H9 (cell line): ENCODE data around the gene MYL3. TPM values are rescaled to one million over a fixed set of nuclear protein-coding genes. Genes with fewer than 3 reads are reported as not detected.

Experiments used
- DNase-seq: peaks from one replicate; pipeline ENCODE4 v3.0.0-alpha.2; 2017
- H2AFZ ChIP-seq: one replicate; pipeline ENCODE4 v1.6.1; 2013; ENCODE audit warnings: mild to moderate bottlenecking, low read length, control low read depth, moderate library complexity
- H2AK5ac ChIP-seq: 2 replicates; pipeline ENCODE4 v1.6.1; 2013; ENCODE audit warnings: low read length, control low read depth, mixed read lengths; ENCODE audit not compliant: insufficient read length
- H2BK120ac ChIP-seq: one replicate; pipeline ENCODE4 v1.6.1; 2013; ENCODE audit warnings: low read depth, mild to moderate bottlenecking, low read length, control low read depth, inconsistent platforms; ENCODE audit not compliant: poor library complexity, severe bottlenecking
- H2BK12ac ChIP-seq: 2 replicates; pipeline ENCODE4 v1.6.1; 2013; ENCODE audit warnings: low read length, control low read depth, mixed read lengths, low read depth; ENCODE audit not compliant: insufficient read length
- H2BK15ac ChIP-seq: 2 replicates; pipeline ENCODE4 v1.6.1; 2013; ENCODE audit warnings: low read depth, low read length, control low read depth
- H2BK20ac ChIP-seq: one replicate; pipeline ENCODE4 v1.6.1; 2013; ENCODE audit warnings: low read depth, mild to moderate bottlenecking, low read length, control low read depth, inconsistent platforms; ENCODE audit not compliant: poor library complexity, severe bottlenecking
- H2BK5ac ChIP-seq: 2 replicates; pipeline ENCODE4 v1.6.1; 2013; ENCODE audit warnings: low read length, control low read depth, mixed read lengths; ENCODE audit not compliant: insufficient read length
- H3K14ac ChIP-seq: 2 replicates; pipeline ENCODE4 v1.6.1; 2013; ENCODE audit warnings: low read length, control low read depth; ENCODE audit not compliant: insufficient read depth
- H3K18ac ChIP-seq: 2 replicates; pipeline ENCODE4 v1.6.1; 2013; ENCODE audit warnings: low read depth, mild to moderate bottlenecking, mixed read lengths, low read length, control low read depth; ENCODE audit not compliant: insufficient read length
- H3K23ac ChIP-seq: 2 replicates; pipeline ENCODE4 v1.6.1; 2013; ENCODE audit warnings: low read length, control low read depth, mixed read lengths, low read depth; ENCODE audit not compliant: insufficient read length
- H3K23me2 ChIP-seq: 2 replicates; pipeline ENCODE4 v1.6.1; 2013; ENCODE audit warnings: low read depth, mild to moderate bottlenecking, mixed read lengths, low read length, control low read depth; ENCODE audit not compliant: insufficient read length, poor library complexity, severe bottlenecking
- H3K27ac ChIP-seq: 2 replicates; pipeline ENCODE4 v1.5.1; 2013; ENCODE audit warnings: low read length, control low read depth, mixed read lengths, low read depth; ENCODE audit not compliant: insufficient read length
- H3K27me3 ChIP-seq: 2 replicates; pipeline ENCODE4 v1.6.1; 2013; ENCODE audit warnings: low read length, control low read depth, inconsistent platforms; ENCODE audit not compliant: insufficient read depth
- H3K4ac ChIP-seq: 2 replicates; pipeline ENCODE4 v1.6.1; 2013; ENCODE audit warnings: low read depth, mild to moderate bottlenecking, control low read depth, inconsistent platforms, low read length, moderate library complexity
- H3K4me1 ChIP-seq: 2 replicates; pipeline ENCODE4 v1.6.1; 2013; ENCODE audit warnings: low read length, control low read depth, inconsistent platforms; ENCODE audit not compliant: insufficient read depth
- H3K4me2 ChIP-seq: 2 replicates; pipeline ENCODE4 v1.6.1; 2013; ENCODE audit warnings: low read length, control low read depth, mixed read lengths; ENCODE audit not compliant: insufficient read length, insufficient read depth
- H3K56ac ChIP-seq: 2 replicates; pipeline ENCODE4 v1.6.1; 2013; ENCODE audit warnings: low read depth, mild to moderate bottlenecking, mixed read lengths, low read length, control low read depth; ENCODE audit not compliant: insufficient read length
- H3K79me1 ChIP-seq: 2 replicates; pipeline ENCODE4 v1.6.1; 2013; ENCODE audit warnings: low read depth, mild to moderate bottlenecking, moderate library complexity, low read length, control low read depth, inconsistent platforms; ENCODE audit not compliant: insufficient read depth, poor library complexity, severe bottlenecking
- H3K79me2 ChIP-seq: 2 replicates; pipeline ENCODE4 v1.6.1; 2013; ENCODE audit warnings: low read length, control low read depth, inconsistent platforms; ENCODE audit not compliant: insufficient read depth
- H3K9ac ChIP-seq: 2 replicates; pipeline ENCODE4 v1.6.1; 2013; ENCODE audit warnings: low read length, control low read depth, mixed read lengths; ENCODE audit not compliant: insufficient read length; ENCODE audit errors: extremely low read depth
- H3K9me3 ChIP-seq: one replicate; pipeline ENCODE4 v1.6.1; 2013; ENCODE audit warnings: low read depth, low read length, inconsistent platforms; ENCODE audit not compliant: control insufficient read depth
- H3T11ph ChIP-seq: one replicate; pipeline ENCODE4 v1.6.1; 2013; ENCODE audit warnings: mild to moderate bottlenecking, low read length, control low read depth, inconsistent platforms
- H4K20me1 ChIP-seq: one replicate; pipeline ENCODE4 v1.6.1; 2013; ENCODE audit not compliant: control insufficient read depth, insufficient read length, insufficient read depth
- H4K5ac ChIP-seq: 2 replicates; pipeline ENCODE4 v1.6.1; 2013; ENCODE audit warnings: low read depth, mild to moderate bottlenecking, mixed read lengths, low read length, control low read depth; ENCODE audit not compliant: insufficient read length
- H4K8ac ChIP-seq: replicated peaks from 2 replicates; pipeline ENCODE4 v1.6.1; 2013; ENCODE audit warnings: low read length, control low read depth, mixed read lengths, low read depth; ENCODE audit not compliant: insufficient read length
- H4K91ac ChIP-seq: 2 replicates; pipeline ENCODE4 v1.6.1; 2013; ENCODE audit warnings: low read depth, mild to moderate bottlenecking, moderate library complexity, mixed read lengths, low read length, control low read depth; ENCODE audit not compliant: insufficient read length
- H3K27ac Mint-ChIP-seq, 3 experiments: 2 replicates in 2 of 3; 3 replicates in 1 of 3; pipeline ENCODE4 v1.8.0; 2020 to 2021; ENCODE audit warnings: mixed read lengths in 3 of 3, mild to moderate bottlenecking in 1 of 3, moderate library complexity in 1 of 3
- H3K27me3 Mint-ChIP-seq: 2 replicates; pipeline ENCODE4 v1.8.0; 2021; ENCODE audit warnings: low read depth, mild to moderate bottlenecking, moderate library complexity, mixed read lengths
- H3K36me3 Mint-ChIP-seq, 3 experiments: 2 replicates in 2 of 3; 3 replicates in 1 of 3; pipeline ENCODE4 v1.8.0; 2020 to 2021; ENCODE audit warnings: low read depth in 3 of 3, mixed read lengths in 3 of 3; ENCODE audit not compliant: insufficient read depth in 1 of 3
- H3K4me1 Mint-ChIP-seq, 2 experiments: 2 replicates each; pipeline ENCODE4 v1.8.0; 2020; ENCODE audit warnings: mixed read lengths in 2 of 2
- H3K4me3 Mint-ChIP-seq, 2 experiments: 2 replicates in 1 of 2; 3 replicates in 1 of 2; pipeline ENCODE4 v1.8.0; 2020 to 2021; ENCODE audit warnings: mild to moderate bottlenecking in 2 of 2, mixed read lengths in 2 of 2, moderate library complexity in 1 of 2
- H3K9me3 Mint-ChIP-seq, 2 experiments: 2 replicates in 1 of 2; 3 replicates in 1 of 2; pipeline ENCODE4 v1.8.0; 2020; ENCODE audit warnings: mild to moderate bottlenecking in 2 of 2, mixed read lengths in 2 of 2, moderate library complexity in 1 of 2
- WGBS: extraction: QIAGEN DNeasy Blood & Tissue Kit; methylation state at CpG from one replicate; pipeline ENCODE4 v1.1.7; 2013; ENCODE audit warnings: missing lambda C conversion rate, low lambda C conversion rate, mixed read lengths; ENCODE audit not compliant: insufficient read length; ENCODE audit errors: extremely low coverage; 5-methylcytosine and 5-hydroxymethylcytosine counted together
- total RNA-seq: library from RNA; stranded (reverse); gene quantifications from 2 replicates; pipeline ENCODE4 v1.2.1, GENCODE V29; 2021
- TF ChIP-seq, protein P1 (sequence below): fragments of 200-600 bp; sonication (generic); conservative IDR thresholded peaks from 3 replicates; pipeline ENCODE4 v1.8.0; 2021; ENCODE audit warnings: antibody characterized with exemption, mild to moderate bottlenecking

MYL3 gene
- total RNA-seq, 1 experiment from 2014 or later = 0.24 TPM

DNA sequence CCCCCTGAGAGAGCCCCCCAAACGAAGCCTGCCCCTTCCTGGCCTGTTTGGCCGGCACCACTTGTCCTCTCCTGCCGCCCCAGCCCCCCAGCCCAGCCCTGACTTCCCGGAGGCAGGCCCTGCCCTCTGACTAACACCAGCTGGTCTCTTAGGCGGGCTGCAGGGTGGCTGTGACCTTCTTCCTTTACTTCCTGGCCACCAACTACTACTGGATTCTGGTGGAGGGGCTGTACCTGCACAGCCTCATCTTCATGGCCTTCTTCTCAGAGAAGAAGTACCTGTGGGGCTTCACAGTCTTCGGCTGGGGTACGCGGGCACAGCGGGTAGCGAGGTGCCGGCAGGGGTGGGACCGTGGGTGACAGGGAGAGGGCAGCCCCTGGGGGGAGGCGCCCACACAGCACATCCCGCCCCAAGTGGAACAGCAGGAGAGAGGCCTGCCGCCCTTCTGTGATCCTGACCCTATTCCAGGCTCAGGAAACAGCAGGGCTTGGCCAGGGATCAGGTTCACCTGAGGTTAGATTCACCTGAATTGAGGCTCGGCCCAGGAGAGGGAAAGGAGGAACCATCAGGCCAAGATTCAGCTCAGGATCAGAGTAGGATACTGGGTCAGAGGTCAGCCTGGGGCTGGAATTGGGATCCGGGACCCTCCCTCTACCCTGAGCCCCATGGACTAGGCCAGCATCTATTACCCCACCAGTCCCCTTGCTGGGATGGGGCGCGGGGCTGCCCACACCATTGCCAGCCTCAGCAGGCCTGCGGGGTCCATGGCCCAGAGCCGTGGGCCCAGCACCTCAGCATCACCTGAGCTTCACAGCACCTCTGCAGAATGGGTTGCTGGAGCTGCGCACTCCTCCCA lies 36.1 kb upstream of the MYL3 start:
- H3K4me1 ChIP-seq = no peaks in the 10 kb centered on the region
- H2BK20ac ChIP-seq = no peak overlapping the region
- H3K4me2 ChIP-seq = no peak overlapping the region
- H3K4ac ChIP-seq = no peak overlapping the region
- no peak overlapping the region for H3K23ac ChIP-seq
- no peak overlapping the region for H2AFZ ChIP-seq
- H2BK5ac ChIP-seq = no peak overlapping the region
- no CpG with 5 or more reads among the region's 22 CpGs for WGBS
- no peaks in the 10 kb centered on the region for H3K79me1 ChIP-seq
- H3K27me3 ChIP-seq = no peaks in the 10 kb centered on the region; the same call in 1 of the 2 replicates
- H3K9me3 ChIP-seq = no peaks in the 10 kb centered on the region
- no peak overlapping the region for H4K91ac ChIP-seq
- no peak overlapping the region for H4K5ac ChIP-seq
- Mint-ChIP-seq H3K27me3 (peaks cover 21% of the 10 kb centered on the region), H3K27ac (no peak overlapping the region), H3K36me3 (no peaks in the 10 kb centered on the region), H3K4me3 (no peak overlapping the region), H3K9me3 (no peaks in the 10 kb centered on the region; a peak in 1 of 5 replicates), H3K4me1 (no peaks in the 10 kb centered on the region)
- H3K18ac ChIP-seq = no peak overlapping the region
- H2AK5ac ChIP-seq = no peak overlapping the region
- no peak overlapping the region for H3T11ph ChIP-seq
- no peak overlapping the region for H2BK120ac ChIP-seq
- no peak for DNase-seq
- H3K27ac ChIP-seq = no peak overlapping the region
- no peaks in the 10 kb centered on the region for H3K79me2 ChIP-seq
- H2BK15ac ChIP-seq = no peak overlapping the region
- no peak overlapping the region for H3K14ac ChIP-seq
- H4K20me1 ChIP-seq = no peaks in the 10 kb centered on the region
- H2BK12ac ChIP-seq = no peak overlapping the region
- no peaks in the 10 kb centered on the region for H3K23me2 ChIP-seq
- H4K8ac ChIP-seq = no peak overlapping the region
- H3K56ac ChIP-seq = no peak overlapping the region
- no peak overlapping the region for H3K9ac ChIP-seq
- TF ChIP-seq, protein P1, sequence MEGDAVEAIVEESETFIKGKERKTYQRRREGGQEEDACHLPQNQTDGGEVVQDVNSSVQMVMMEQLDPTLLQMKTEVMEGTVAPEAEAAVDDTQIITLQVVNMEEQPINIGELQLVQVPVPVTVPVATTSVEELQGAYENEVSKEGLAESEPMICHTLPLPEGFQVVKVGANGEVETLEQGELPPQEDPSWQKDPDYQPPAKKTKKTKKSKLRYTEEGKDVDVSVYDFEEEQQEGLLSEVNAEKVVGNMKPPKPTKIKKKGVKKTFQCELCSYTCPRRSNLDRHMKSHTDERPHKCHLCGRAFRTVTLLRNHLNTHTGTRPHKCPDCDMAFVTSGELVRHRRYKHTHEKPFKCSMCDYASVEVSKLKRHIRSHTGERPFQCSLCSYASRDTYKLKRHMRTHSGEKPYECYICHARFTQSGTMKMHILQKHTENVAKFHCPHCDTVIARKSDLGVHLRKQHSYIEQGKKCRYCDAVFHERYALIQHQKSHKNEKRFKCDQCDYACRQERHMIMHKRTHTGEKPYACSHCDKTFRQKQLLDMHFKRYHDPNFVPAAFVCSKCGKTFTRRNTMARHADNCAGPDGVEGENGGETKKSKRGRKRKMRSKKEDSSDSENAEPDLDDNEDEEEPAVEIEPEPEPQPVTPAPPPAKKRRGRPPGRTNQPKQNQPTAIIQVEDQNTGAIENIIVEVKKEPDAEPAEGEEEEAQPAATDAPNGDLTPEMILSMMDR = no peak
